ENCODE data around the gene PEX16. TPM values are rescaled to one million over a fixed set of nuclear protein-coding genes. Genes with fewer than 3 reads are reported as not detected.
A peak's percentile ranks its signal among the peaks of the same experiment; 100 is the strongest.

PEX16 gene
- total RNA-seq, 1 donor from 2014 or later, result 77.7 TPM

DNA sequence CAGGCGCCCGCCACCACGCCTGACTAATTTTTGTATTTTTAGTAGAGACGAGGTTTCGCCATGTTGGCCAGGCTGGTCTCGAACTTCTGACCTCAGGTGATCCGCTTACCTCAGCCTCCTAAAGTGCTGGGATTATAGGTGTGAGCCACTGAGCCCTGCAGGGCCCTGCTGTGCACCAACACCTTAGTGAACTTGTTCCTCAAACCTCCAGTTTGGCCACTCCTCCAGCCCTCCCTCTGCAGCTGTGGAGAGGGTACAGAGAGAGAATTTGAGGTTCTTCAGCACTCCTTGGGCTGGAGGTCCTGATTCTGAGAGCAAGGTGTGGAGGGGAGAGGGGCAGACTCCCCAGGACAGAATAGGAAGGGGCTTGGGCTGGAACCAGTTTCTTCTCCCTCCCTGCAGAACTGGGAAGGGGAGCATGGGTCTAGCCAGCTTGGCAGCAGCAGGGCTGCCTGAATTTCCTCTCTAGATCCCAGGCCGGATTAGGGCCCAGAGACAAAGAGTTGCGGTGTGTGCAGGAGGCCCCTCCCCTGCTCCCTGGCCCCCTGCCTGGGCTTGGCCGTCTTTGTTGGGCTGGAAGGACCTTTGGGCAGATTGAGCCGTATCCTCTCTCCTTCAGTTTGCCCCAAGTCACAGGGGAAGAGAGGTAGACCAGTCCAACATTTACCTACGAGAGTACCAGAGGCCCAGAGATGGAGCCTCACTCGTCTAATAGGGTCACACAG, 2.3 kb upstream of the PEX16 start:
- Mint-ChIP-seq H3K4me3 (peak overlapping the region; percentile 78), H3K27ac (peak overlapping the region; percentile 97), H3K36me3 (ENCODE audit: low read depth) (peaks cover 40% of the 10 kb centered on the region), H3K27me3 (no peaks in the 10 kb centered on the region), H3K9me3 (no peaks in the 10 kb centered on the region), H3K4me1 (peaks cover 77% of the 10 kb centered on the region)
- CTCF ChIA-PET, result no interaction called here
- TF ChIP-seq, protein P1, sequence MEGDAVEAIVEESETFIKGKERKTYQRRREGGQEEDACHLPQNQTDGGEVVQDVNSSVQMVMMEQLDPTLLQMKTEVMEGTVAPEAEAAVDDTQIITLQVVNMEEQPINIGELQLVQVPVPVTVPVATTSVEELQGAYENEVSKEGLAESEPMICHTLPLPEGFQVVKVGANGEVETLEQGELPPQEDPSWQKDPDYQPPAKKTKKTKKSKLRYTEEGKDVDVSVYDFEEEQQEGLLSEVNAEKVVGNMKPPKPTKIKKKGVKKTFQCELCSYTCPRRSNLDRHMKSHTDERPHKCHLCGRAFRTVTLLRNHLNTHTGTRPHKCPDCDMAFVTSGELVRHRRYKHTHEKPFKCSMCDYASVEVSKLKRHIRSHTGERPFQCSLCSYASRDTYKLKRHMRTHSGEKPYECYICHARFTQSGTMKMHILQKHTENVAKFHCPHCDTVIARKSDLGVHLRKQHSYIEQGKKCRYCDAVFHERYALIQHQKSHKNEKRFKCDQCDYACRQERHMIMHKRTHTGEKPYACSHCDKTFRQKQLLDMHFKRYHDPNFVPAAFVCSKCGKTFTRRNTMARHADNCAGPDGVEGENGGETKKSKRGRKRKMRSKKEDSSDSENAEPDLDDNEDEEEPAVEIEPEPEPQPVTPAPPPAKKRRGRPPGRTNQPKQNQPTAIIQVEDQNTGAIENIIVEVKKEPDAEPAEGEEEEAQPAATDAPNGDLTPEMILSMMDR (IDR thresholded peaks at IDR 0.05), result no peak
- POLR2A ChIA-PET, result interaction anchor here (8.2 kb wide), 1 partner anchor 14 kb away, joined by 263 read pairs; no protein-coding TSS in a partner anchor
- ATAC-seq (ENCODE audit: low read depth) (no peak), DNase-seq (no peak)
- intact Hi-C loops (cut with micrococcal nuclease), result loop anchor here (5.0 kb wide), 2 partner anchors 113 to 202 kb away; partner anchors contain the start of genes PHF21A and SLC35C1

DNA sequence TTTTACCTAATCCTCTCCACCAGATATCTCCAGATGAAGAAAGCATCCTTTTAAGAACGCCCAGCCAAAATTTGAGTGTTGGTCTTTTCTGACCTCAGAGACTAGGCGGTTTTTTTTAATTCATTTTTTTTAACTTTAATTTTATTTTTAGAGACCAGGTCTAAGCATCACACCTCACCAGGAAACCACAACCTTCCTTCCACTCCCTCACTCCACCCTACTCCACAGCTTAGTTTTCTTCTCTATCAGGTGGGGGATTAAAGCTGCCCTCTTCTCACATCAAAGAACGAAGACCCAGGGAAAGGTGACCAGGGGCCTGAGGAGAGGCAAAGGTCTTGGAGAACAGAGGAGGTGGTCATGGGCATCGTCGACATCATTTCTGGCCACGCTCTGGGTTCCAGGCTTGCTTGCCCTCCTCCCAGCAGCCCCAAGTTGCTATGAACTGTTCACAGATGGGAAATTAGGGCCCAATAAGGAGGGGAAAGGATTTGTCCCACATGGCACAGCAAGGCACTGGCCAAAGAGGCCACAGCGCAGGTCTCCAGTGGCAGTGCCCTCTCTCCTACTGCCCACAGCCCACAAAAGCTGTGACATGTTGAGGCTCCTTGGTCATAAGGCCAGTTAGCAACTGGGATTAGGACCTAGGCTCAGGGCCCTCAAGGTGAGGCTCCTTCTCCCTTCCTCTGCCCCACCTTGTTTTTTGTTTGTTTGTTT, 1.4 kb upstream of the PEX16 start:
- no peak for DNase-seq
- Mint-ChIP-seq H3K36me3 (ENCODE audit: low read depth) (peaks cover 42% of the 10 kb centered on the region), H3K9me3 (no peaks in the 10 kb centered on the region), H3K4me1 (peaks cover 68% of the 10 kb centered on the region), H3K27me3 (no peaks in the 10 kb centered on the region), H3K27ac (peak overlapping the region; percentile 97), H3K4me3 (peak overlapping the region; percentile 94)
- no peak for ATAC-seq (ENCODE audit: low read depth)
- TF ChIP-seq, protein P1 (IDR thresholded peaks at IDR 0.05), result no peak
- CTCF ChIA-PET, result interaction anchor here (1.3 to 2.0 kb wide), 3 partner anchors 11 to 87 kb away, joined by 7 to 10 read pairs (median 8); no protein-coding TSS in a partner anchor
- POLR2A ChIA-PET, result interaction anchor here (1.9 to 8.2 kb wide), 2 partner anchors 15 to 46 kb away, joined by 12 to 263 read pairs; no protein-coding TSS in a partner anchor
- intact Hi-C loops (cut with micrococcal nuclease), result loop anchor here (1.0 to 5.0 kb wide), 6 partner anchors 11 to 203 kb away; partner anchors contain the start of genes CRY2, MAPK8IP1, PHF21A and SLC35C1

DNA sequence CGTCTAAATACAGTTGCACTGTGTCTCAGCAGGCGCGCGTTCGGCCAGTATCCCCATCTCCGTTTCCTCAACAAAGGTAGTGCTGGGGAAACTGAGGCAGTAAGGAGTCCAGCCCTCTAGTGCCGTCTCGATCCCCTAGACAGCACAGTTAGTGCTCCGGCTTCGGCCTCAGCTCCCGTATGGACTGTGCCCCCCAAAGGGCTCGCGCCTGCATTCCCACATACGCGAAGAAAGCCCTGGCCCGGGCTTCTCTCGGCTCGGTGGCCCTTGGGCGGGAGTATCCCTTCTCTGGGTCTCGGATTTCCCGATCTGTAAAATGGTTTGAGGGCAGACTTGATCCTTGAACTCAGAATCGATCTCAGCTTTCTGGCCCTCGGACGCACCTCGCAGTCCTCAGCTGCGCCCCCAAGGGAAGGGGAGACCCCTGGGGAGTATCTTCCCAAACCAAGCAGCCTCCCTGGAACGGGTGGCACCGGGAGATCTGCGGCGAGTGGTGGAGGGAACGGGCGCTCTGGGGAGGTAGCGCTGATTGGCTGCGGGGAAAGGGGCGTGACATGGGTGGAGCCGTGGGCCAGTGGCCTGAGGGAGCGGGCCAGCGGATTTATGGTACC, 759 bp upstream of the PEX16 start:
- peak overlapping the region; percentile 94 for H3K4me3 Mint-ChIP-seq
- peak overlapping the region; percentile 97 for H3K27ac Mint-ChIP-seq
- ChIA-PET CTCF (interaction anchor here (1.0 to 2.0 kb wide), 5 partner anchors 8 to 88 kb away, joined by 3 to 10 read pairs (median 7); no protein-coding TSS in a partner anchor), POLR2A (interaction anchor here (0.6 to 8.2 kb wide), 17 partner anchors 7 to 1920 kb away, joined by 3 to 263 read pairs (median 5); partner anchors contain the start of gene CRY2)
- ATAC-seq (ENCODE audit: low read depth) (peak; percentile 26), DNase-seq (peak; percentile 67)
- H3K36me3 Mint-ChIP-seq (ENCODE audit: low read depth), result peaks cover 45% of the 10 kb centered on the region
- H3K9me3 Mint-ChIP-seq, result no peaks in the 10 kb centered on the region
- H3K27me3 Mint-ChIP-seq, result no peaks in the 10 kb centered on the region
- TF ChIP-seq, protein P1 (IDR thresholded peaks at IDR 0.05), result no peak
- H3K4me1 Mint-ChIP-seq, result peaks cover 64% of the 10 kb centered on the region
- intact Hi-C loops (cut with micrococcal nuclease), result loop anchor here (1.0 to 5.0 kb wide), 6 partner anchors 12 to 204 kb away; partner anchors contain the start of genes CRY2, MAPK8IP1, PHF21A and SLC35C1

DNA sequence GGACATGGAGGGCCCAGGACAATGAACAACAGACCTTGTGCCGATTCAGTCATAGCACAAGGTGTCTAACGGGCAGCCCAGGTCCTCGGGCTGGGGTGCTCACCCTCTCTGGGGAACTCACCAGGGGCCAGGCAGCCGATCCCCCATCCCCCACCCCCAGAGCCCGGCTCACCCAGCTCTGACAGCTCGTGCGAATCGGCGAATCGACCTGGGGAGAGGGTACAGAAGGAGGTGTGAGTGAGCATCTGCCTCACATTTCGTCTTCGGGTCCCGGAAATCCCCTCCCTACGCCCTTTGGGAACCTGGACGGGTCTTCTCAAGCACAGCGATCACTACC, 423 bp downstream of the PEX16 start:
- TF ChIP-seq, protein P1 (IDR thresholded peaks at IDR 0.05), result no peak
- peak overlapping the region; percentile 97 for H3K27ac Mint-ChIP-seq
- H3K9me3 Mint-ChIP-seq, result no peaks in the 10 kb centered on the region
- peaks cover 47% of the 10 kb centered on the region for H3K36me3 Mint-ChIP-seq (ENCODE audit: low read depth)
- POLR2A ChIA-PET, result interaction anchor here (0.6 to 8.2 kb wide), 14 partner anchors 8 to 89 kb away, joined by 3 to 263 read pairs (median 6); partner anchors contain the start of gene CRY2
- peak overlapping the region; percentile 94 for H3K4me3 Mint-ChIP-seq
- H3K27me3 Mint-ChIP-seq, result no peaks in the 10 kb centered on the region
- intact Hi-C loops (cut with micrococcal nuclease), result loop anchor here (1.0 to 5.0 kb wide), 5 partner anchors 40 to 700 kb away; partner anchors contain the start of genes ATG13, HARBI1, PHF21A and SLC35C1
- ATAC-seq (ENCODE audit: low read depth) (peak; percentile 0), DNase-seq (no peak)
- H3K4me1 Mint-ChIP-seq, result peaks cover 61% of the 10 kb centered on the region
- CTCF ChIA-PET, result interaction anchor here (1.0 to 2.0 kb wide), 2 partner anchors 10 to 13 kb away, joined by 3 to 10 read pairs; no protein-coding TSS in a partner anchor
